DND-41 (cell line): Measurements from ENCODE around the gene GYS2.

Source experiments
- ATAC-seq: fragments of 200-7000 bp; cut with Tn5 transposase; 3 replicates; pipeline ENCODE4 v1.9.1; 2021; ENCODE audit warnings: low read depth; ENCODE audit not compliant: insufficient read depth
- DNase-seq: peaks from one replicate; pipeline ENCODE4 v3.0.0-alpha.2; 2020
- H2AFZ ChIP-seq: 2 replicates; pipeline ENCODE4 v1.6.0; 2012; ENCODE audit warnings: low read depth, low read length
- H3K27ac ChIP-seq: 2 replicates; pipeline ENCODE4 v1.5.1; 2012; ENCODE audit warnings: low read length, inconsistent platforms
- H3K27me3 ChIP-seq: fragments of 200-600 bp; sonication (generic); 2 replicates; pipeline ENCODE4 v1.6.0; 2012; ENCODE audit warnings: low read length, mild to moderate bottlenecking, inconsistent platforms; ENCODE audit not compliant: insufficient read depth, poor library complexity
- H3K36me3 ChIP-seq: 2 replicates; pipeline ENCODE4 v1.5.1; 2012; ENCODE audit warnings: low read length, inconsistent platforms; ENCODE audit not compliant: insufficient read depth
- H3K4me1 ChIP-seq: 2 replicates; pipeline ENCODE4 v1.5.1; 2012; ENCODE audit warnings: mild to moderate bottlenecking, low read length; ENCODE audit not compliant: insufficient read depth
- H3K4me2 ChIP-seq: 2 replicates; pipeline ENCODE4 v1.6.0; 2012; ENCODE audit warnings: mild to moderate bottlenecking, moderate library complexity, low read length, inconsistent platforms; ENCODE audit not compliant: insufficient read depth
- H3K4me3 ChIP-seq, 2 experiments: fragments of 200-600 bp in 1 of 2; shearing (Covaris generic) in 1 of 2; 2 replicates each; pipeline ENCODE4 v1.5.1; 2012 to 2016; ENCODE audit warnings: inconsistent platforms in 2 of 2, low read length in 2 of 2, mild to moderate bottlenecking in 2 of 2, low read depth in 1 of 2, moderate library complexity in 1 of 2
- H3K79me2 ChIP-seq: 2 replicates; pipeline ENCODE4 v1.6.0; 2012; ENCODE audit warnings: low read length, inconsistent platforms; ENCODE audit not compliant: insufficient read depth
- H3K9ac ChIP-seq: 2 replicates; pipeline ENCODE4 v1.6.0; 2012; ENCODE audit warnings: low read depth, mild to moderate bottlenecking, inconsistent platforms, low read length, moderate library complexity
- H3K9me3 ChIP-seq: 2 replicates; pipeline ENCODE4 v1.5.1; 2012; ENCODE audit warnings: low read length, moderate library complexity, mild to moderate bottlenecking, inconsistent platforms; ENCODE audit not compliant: insufficient read depth, severe bottlenecking
- H4K20me1 ChIP-seq: 2 replicates; pipeline ENCODE4 v1.6.0; 2012; ENCODE audit warnings: low read length; ENCODE audit not compliant: insufficient read depth
- CTCF ChIP-seq: IDR thresholded peaks from 2 replicates; pipeline ENCODE4 v1.5.1; 2012; ENCODE audit warnings: borderline replicate concordance, low read length, moderate library complexity, mild to moderate bottlenecking; ENCODE audit not compliant: poor library complexity, severe bottlenecking; ENCODE audit errors: extremely low read depth
- EZH2 ChIP-seq: IDR thresholded peaks from 3 replicates; pipeline ENCODE4 v1.6.1; 2012; ENCODE audit warnings: borderline replicate concordance, low read depth, mild to moderate bottlenecking, moderate library complexity, low read length, inconsistent platforms; ENCODE audit not compliant: severe bottlenecking

GYS2 gene

DNA sequence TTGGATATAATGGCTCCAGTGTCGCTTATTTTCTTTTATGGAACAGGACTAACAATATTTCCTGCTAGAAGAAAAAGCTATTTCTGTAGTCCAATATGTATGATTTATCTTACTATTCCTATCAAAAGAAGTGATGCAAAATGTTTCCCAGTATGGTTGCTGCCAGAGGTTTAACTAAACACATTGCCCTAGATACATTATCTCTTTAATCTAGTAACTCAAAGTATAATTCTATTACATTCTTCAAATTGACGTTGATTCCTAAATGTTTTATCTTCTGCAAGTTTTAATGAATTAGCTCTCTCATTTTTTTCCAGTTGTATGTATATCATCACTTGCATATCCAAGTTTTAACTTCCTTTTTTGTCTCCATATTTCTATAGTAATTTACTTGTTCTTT is 28.2 kb downstream of the GYS2 start:
- H4K20me1 ChIP-seq: no peaks in the 10 kb centered on the region
- no peaks in the 10 kb centered on the region for H3K4me1 ChIP-seq
- H2AFZ ChIP-seq: no peak overlapping the region
- ATAC-seq: no peak
- H3K27me3 ChIP-seq: no peaks in the 10 kb centered on the region
- H3K27ac ChIP-seq: no peak overlapping the region
- H3K36me3 ChIP-seq: no peaks in the 10 kb centered on the region
- H3K79me2 ChIP-seq: no peaks in the 10 kb centered on the region
- TF ChIP-seq EZH2 (no peak), CTCF (no peak)
- no peak for DNase-seq
- H3K9me3 ChIP-seq: no peaks in the 10 kb centered on the region
- H3K9ac ChIP-seq: no peak overlapping the region
- no peak overlapping the region for H3K4me3 ChIP-seq
- no peak overlapping the region for H3K4me2 ChIP-seq

DNA sequence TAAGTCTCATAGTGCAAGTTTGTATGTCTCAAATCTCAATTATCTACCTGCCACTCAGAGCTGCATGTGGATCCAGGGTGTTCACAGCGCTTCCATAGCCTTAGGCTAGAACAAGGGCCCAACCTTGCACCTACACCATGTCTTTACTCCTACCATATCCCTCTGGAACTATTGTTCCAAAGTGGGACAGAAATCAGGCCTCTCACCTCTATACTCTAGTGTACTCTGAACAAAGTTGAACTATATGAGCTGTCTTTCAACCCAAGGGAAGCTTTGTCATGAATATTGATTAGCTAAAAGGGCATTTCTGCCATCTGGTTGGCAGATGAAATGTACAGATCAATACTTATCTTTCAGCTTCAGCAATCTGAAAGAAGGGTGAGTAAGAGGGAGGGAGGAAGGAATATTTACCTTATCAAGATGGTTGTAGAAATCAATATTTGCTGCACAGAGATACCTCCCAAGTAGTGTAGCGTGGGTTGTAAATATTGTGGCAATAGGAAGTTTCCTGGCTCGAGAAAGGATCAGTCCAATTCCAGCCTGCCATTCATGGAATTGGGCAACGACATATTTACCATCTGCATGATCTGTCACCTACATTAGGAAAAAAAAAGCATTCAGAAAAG is 30.8 kb downstream of the GYS2 start:
- ATAC-seq (no peak), DNase-seq (no peak)
- Histone ChIP-seq H2AFZ (no peak overlapping the region), H3K27ac (no peak overlapping the region), H3K4me1 (no peaks in the 10 kb centered on the region), H3K4me2 (no peak overlapping the region), H3K27me3 (no peaks in the 10 kb centered on the region), H3K9me3 (no peaks in the 10 kb centered on the region), H3K79me2 (no peaks in the 10 kb centered on the region), H3K4me3 (no peak overlapping the region), H4K20me1 (no peaks in the 10 kb centered on the region), H3K9ac (no peak overlapping the region), H3K36me3 (no peaks in the 10 kb centered on the region)
- no peak for TF ChIP-seq CTCF
- no peak for TF ChIP-seq EZH2

GRCh38 chr12:21571046-21571445 is 33.6 kb downstream of the GYS2 start:
- Histone ChIP-seq H3K27ac (no peak overlapping the region), H3K27me3 (no peaks in the 10 kb centered on the region), H3K4me3 (no peak overlapping the region), H3K79me2 (no peaks in the 10 kb centered on the region), H3K9me3 (no peaks in the 10 kb centered on the region), H3K4me1 (no peaks in the 10 kb centered on the region), H3K9ac (no peak overlapping the region), H4K20me1 (no peaks in the 10 kb centered on the region), H2AFZ (no peak overlapping the region), H3K36me3 (no peaks in the 10 kb centered on the region), H3K4me2 (no peak overlapping the region)
- no peak for TF ChIP-seq EZH2
- TF ChIP-seq CTCF: no peak
- DNase-seq (no peak), ATAC-seq (no peak)
